ENCODE results near the gene OR2AT4.
"Not testable (repeated sequence)": the region's sequence is repeated elsewhere in the genome, so short reads cannot be mapped to it uniquely, and the experiment has no call there.

Gene OR2AT4

DNA sequence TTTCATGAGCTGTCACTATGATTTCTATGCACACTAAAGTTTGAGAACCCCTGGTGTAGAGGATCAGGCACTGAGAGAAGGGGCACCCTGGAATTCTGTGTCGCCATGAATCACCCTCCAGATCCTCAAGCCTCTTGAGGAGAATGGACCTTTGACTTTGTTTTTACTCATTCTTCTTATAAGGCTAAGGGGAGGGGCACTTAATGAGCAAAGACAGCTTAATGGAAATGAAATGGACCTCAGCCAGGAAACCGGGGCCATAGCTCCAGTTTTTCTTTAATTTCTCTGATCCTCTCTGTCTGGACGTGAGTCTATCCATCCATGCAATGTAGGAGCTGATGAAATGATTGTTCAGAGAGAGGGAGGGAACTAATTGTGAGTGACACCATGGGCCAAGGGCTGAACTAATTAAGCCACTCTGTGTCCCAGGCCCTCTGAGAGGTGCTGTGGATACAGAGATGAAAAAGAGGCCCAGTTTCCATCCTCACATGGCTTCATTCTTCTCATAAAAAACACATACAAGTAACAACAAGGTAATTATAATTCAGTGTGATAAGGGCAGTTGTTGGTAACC lies 32.8 kb downstream of the OR2AT4 start:
- peak; percentile 65 for DNase-seq

GRCh38 chr11:75059299-75059698 lies 37.4 kb downstream of the OR2AT4 start:
- DNase-seq: no peak

GRCh38 chr11:75056814-75057213 lies 39.9 kb downstream of the OR2AT4 start:
- no peak for DNase-seq

DNA sequence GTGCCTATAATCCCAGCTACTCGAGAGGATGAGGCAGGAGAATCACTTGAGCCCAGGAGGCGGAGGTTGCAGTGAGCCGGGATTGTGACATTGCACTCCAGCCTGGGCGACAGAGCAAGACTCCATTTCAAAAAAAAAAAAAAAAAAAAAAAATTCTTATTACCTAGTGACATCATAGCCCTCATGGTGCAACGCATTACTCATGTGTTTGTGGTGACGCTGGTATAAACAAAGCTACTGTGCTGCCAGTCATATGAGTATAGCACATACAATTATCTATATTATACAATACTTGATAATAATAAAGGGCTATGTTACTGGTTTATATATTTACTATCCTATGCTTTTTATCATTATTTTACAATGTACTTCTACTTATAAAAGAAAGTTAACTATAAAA lies 41.2 kb downstream of the OR2AT4 start:
- no peak for DNase-seq

- DNase-seq: no peak
Observed at GRCh38 chr11:75052457-75052856, 44.2 kb downstream of the OR2AT4 start.

GRCh38 chr11:75051043-75051442 lies 45.6 kb downstream of the OR2AT4 start:
- DNase-seq: no peak

GRCh38 chr11:75050516-75050915 lies 46.2 kb downstream of the OR2AT4 start:
- no peak for DNase-seq

DNA sequence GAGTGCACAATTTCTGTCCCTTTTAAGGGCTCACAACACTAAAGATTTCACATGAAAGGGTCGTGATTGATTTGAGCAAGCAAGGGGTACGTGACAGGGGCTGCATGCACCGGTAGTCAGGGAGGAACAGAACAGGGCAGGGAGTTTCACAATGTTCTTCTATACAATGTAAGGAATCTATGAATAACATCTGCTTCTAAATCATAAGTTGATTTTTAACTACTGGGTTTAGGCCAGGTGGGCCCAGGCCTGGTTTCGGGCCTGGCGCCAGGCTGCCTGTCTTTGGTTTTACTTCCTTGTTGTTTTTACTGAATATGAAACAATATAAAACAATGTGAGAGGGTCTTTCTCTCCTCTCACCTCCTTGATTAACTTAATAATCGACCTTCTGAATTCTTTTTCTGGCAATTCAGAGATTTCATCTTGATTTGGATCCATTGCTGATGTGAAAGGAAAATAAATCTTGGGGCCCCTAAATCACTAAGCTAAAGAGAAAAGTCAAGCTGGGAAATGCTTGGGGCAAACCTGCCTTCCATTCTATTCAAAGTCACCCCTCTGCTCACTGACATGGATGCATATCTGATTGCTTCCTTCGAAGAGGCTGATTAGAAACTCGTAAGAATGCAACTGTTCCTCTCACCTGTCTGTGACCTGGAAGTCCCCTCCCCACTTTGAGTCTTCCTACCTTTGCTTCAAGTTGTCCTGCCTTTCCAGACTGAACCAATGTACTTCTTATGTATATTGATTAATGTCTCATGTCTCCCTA lies 47.0 kb downstream of the OR2AT4 start:
- DNase-seq: not testable (repeated sequence)

- no peak for DNase-seq
Observed at GRCh38 chr11:75047191-75047590, 49.5 kb downstream of the OR2AT4 start.

DNA sequence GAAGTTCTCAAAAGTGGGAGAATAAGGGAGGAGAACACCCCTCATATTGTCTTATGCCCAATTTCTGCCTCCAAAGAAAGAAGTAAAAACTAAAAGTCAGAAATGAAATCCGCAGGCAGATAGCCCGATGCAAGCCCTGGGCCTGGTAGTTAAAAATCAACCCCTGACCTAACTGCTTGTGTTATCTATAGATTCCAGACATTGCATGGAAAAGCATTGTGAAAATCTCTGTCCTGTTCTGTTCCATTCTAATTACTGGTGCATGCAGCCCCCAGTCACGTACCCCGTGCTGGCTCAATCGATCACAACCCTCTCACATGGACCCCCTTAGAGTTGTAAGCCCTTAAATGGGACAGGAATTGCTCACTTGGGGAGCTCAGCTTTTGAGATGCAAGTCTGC lies 50.0 kb downstream of the OR2AT4 start:
- DNase-seq: not testable (repeated sequence)

- not testable (repeated sequence) for DNase-seq
Observed at GRCh38 chr11:75044381-75045170, 52.1 kb downstream of the OR2AT4 start.

DNA sequence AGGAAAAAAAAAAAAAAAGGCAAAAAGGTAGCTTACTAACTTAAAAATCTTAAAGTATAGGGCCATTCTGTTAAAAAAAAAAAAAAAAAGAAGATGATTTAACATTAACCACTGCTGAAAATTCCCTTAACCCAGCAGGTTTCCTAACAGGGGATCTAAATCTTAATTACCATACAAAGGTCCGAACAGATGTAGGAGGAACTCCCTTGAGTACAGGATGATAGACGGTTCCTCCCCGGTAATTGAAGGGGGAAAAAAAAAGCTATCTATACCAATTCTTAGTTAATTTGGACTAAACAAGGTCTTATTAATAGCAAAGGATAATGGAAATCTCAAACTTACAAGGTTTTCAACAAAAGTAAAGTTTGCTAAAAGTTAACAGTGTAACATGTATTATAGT lies 54.9 kb downstream of the OR2AT4 start:
- DNase-seq: not testable (repeated sequence)

GRCh38 chr11:75041263-75041662 lies 55.4 kb downstream of the OR2AT4 start:
- DNase-seq: no peak

GRCh38 chr11:75040167-75040770 lies 56.4 kb downstream of the OR2AT4 start:
- no peak for DNase-seq

- DNase-seq: peak; percentile 4
Observed at GRCh38 chr11:75035911-75036565, 60.6 kb downstream of the OR2AT4 start.

DNA sequence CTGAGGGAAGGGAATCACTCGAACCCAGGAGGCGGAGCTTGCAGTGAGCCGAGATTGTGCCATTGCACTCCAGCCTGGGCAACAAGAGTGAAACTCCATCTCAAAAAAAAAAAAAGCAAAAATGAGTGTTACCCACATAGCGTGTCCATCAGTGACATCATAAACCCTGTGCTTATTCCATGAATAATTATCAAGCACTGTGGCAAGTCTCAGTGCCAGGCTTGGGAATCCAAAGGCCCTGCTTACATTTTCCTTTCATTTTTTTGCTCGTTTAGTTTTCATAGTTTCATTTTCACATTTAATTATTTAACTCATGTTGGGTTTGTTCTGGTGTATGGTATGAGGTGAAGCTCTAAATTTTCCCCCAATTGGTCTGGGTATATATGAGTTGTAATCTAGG lies 61.4 kb downstream of the OR2AT4 start:
- no peak for DNase-seq

- no peak for DNase-seq
Observed at GRCh38 chr11:75033916-75034315, 62.8 kb downstream of the OR2AT4 start.

- no peak for DNase-seq
Observed at GRCh38 chr11:75032550-75032935, 64.1 kb downstream of the OR2AT4 start.

GRCh38 chr11:75031771-75032549 lies 64.7 kb downstream of the OR2AT4 start:
- peak; percentile 67 for DNase-seq
